A549 (cell line): Measurements from ENCODE around the gene AFAP1. TPM values are rescaled to one million over a fixed set of nuclear protein-coding genes. Genes with fewer than 3 reads are reported as not detected.

Source experiments
- ATAC-seq, 2 experiments: fragments of 200-7000 bp in 1 of 2; fragments of >200 bp in 1 of 2; cut with Nextera tagmentation in 1 of 2; cut with Tn5 transposase in 1 of 2; 3 replicates each; pipeline versions ENCODE4 v1.8.0 to v1.9.1; 2018 to 2020; ENCODE audit warnings: mild to moderate bottlenecking in 1 of 2, moderate library complexity in 1 of 2
- CTCF ChIA-PET: fragments of 300-600 bp; sonication (Branson Sonifier 250); formaldehyde crosslinking; extraction: SDS; loops from one replicate; lab custom pipeline; 2021; ENCODE audit warnings: antibody characterized with exemption, inconsistent platforms; lab: Yijun Ruan, JAX
- POLR2A ChIA-PET: fragments of 350-600 bp; formaldehyde crosslinking; extraction: SDS; loops from one replicate; lab custom pipeline; 2021; ENCODE audit warnings: antibody characterized with exemption, inconsistent platforms; lab: Yijun Ruan, JAX
- DNase-seq, 2 experiments: peaks; one replicate each; pipeline versions ENCODE4 v3.0.0 to v3.0.0-alpha.2; 2011 to 2016; ENCODE audit warnings: low read depth in 1 of 2, low spot score in 1 of 2
- FAIRE-seq: peaks from 2 replicates; lab custom pipeline; 2011; peaks lifted over from hg19 to GRCh38; lab: Jason Lieb, UNC
- H3K27ac ChIP-seq, 2 experiments: fragments of >200 bp; sonication (Bioruptor Twin); formaldehyde crosslinking; 3 replicates each; pipeline ENCODE4 v1.5.1; 2016 to 2017
- H3K4me1 ChIP-seq: fragments of >200 bp; sonication (Bioruptor Twin); formaldehyde crosslinking; 3 replicates; pipeline ENCODE4 v1.6.1; 2016
- H3K4me2 ChIP-seq: fragments of >200 bp; sonication (Bioruptor Twin); formaldehyde crosslinking; 3 replicates; pipeline ENCODE4 v1.6.1; 2016
- H3K4me3 ChIP-seq: fragments of >200 bp; sonication (Bioruptor Twin); formaldehyde crosslinking; 3 replicates; pipeline ENCODE4 v1.5.1; 2016
- H3K9me3 ChIP-seq: fragments of >200 bp; sonication (Bioruptor Twin); formaldehyde crosslinking; 3 replicates; pipeline ENCODE4 v1.6.1; 2016
- CBX2 ChIP-seq: fragments of 200-600 bp; sonication (generic); IDR thresholded peaks from 2 replicates; pipeline ENCODE4 v1.6.1; 2016; ENCODE audit warnings: low read depth, mild to moderate bottlenecking, borderline replicate concordance
- CEBPB ChIP-seq, 2 experiments: fragments of >200 bp in 1 of 2; sonication (Bioruptor Twin) in 1 of 2; formaldehyde crosslinking in 1 of 2; IDR thresholded peaks; 2 replicates each; pipeline ENCODE4 v1.6.1; 2012 to 2016
- CHD2 ChIP-seq: fragments of 150-350 bp; IDR thresholded peaks from 2 replicates; pipeline ENCODE4 v1.6.1; 2014; ENCODE audit warnings: low read length; ENCODE audit not compliant: partially characterized antibody
- E2F6 ChIP-seq: IDR thresholded peaks from 2 replicates; pipeline ENCODE4 v1.6.1; 2012; ENCODE audit warnings: low read depth, borderline replicate concordance
- FOSB ChIP-seq: fragments of 250-450 bp; sonication (Bioruptor Pico); IDR thresholded peaks from 2 replicates; pipeline ENCODE4 v1.5.0; 2020; ENCODE audit warnings: mild to moderate bottlenecking, moderate library complexity
- FOXS1 ChIP-seq: fragments of 250-450 bp; sonication (Bioruptor Pico); IDR thresholded peaks from 2 replicates; pipeline ENCODE4 v1.5.0; 2020; ENCODE audit warnings: mild to moderate bottlenecking, moderate library complexity
- HMGXB4 ChIP-seq: fragments of 250-450 bp; sonication (Bioruptor Pico); IDR thresholded peaks from 2 replicates; pipeline ENCODE4 v1.5.0; 2021; ENCODE audit warnings: mild to moderate bottlenecking, moderate library complexity, borderline replicate concordance
- HOXA7 ChIP-seq: fragments of 250-450 bp; sonication (Bioruptor Pico); IDR thresholded peaks from 2 replicates; pipeline ENCODE4 v1.5.0; 2020; ENCODE audit warnings: mild to moderate bottlenecking, moderate library complexity
- JUN ChIP-seq, 2 experiments: fragments of >200 bp; sonication (Bioruptor Twin); formaldehyde crosslinking; IDR thresholded peaks; 2 replicates in 1 of 2; 3 replicates in 1 of 2; pipeline ENCODE4 v1.6.1; 2016 to 2017
- JUNB ChIP-seq: fragments of >200 bp; sonication (Bioruptor Twin); formaldehyde crosslinking; IDR thresholded peaks from 2 replicates; pipeline ENCODE4 v1.6.1; 2016
- KDM5A ChIP-seq: fragments of 200-600 bp; sonication (generic); IDR thresholded peaks from 2 replicates; pipeline ENCODE4 v1.6.1; 2016; ENCODE audit warnings: antibody characterized with exemption, mild to moderate bottlenecking
- MAFK ChIP-seq: fragments of 450-650 bp; IDR thresholded peaks from 2 replicates; pipeline ENCODE4 v1.6.1; 2014; ENCODE audit not compliant: partially characterized antibody
- MAZ ChIP-seq: fragments of 150-350 bp; IDR thresholded peaks from 2 replicates; pipeline ENCODE4 v1.6.1; 2014; ENCODE audit warnings: antibody characterized with exemption, low read depth, low read length, borderline replicate concordance
- NFE2L2 ChIP-seq: fragments of 150-350 bp; conservative IDR thresholded peaks from 2 replicates; pipeline ENCODE4 v1.6.1; 2014; ENCODE audit warnings: low read length
- RAD21 ChIP-seq, 2 experiments: fragments of >200 bp in 1 of 2; sonication (Bioruptor Twin) in 1 of 2; formaldehyde crosslinking in 1 of 2; IDR thresholded peaks in 1 of 2; conservative IDR thresholded peaks in 1 of 2; 2 replicates in 1 of 2; 3 replicates in 1 of 2; pipeline ENCODE4 v1.6.1; 2012 to 2018; ENCODE audit warnings: inconsistent platforms in 1 of 2
- RFX5 ChIP-seq: fragments of 450-650 bp; IDR thresholded peaks from 2 replicates; pipeline ENCODE4 v1.7.1; 2014; ENCODE audit warnings: antibody characterized with exemption, mild to moderate bottlenecking, moderate library complexity
- SMC3 ChIP-seq: fragments of >200 bp; sonication (Bioruptor Twin); formaldehyde crosslinking; IDR thresholded peaks from 3 replicates; pipeline ENCODE4 v1.6.1; 2018; ENCODE audit warnings: inconsistent platforms
- ZC3H11A ChIP-seq: fragments of 450-650 bp; IDR thresholded peaks from 2 replicates; pipeline ENCODE4 v1.6.1; 2014; ENCODE audit warnings: antibody characterized with exemption, mild to moderate bottlenecking
- ZFP36 ChIP-seq: fragments of 450-650 bp; IDR thresholded peaks from 2 replicates; pipeline ENCODE4 v1.6.1; 2014; ENCODE audit warnings: borderline replicate concordance; ENCODE audit not compliant: partially characterized antibody
- WGBS: methylation state at CpG from one replicate; pipeline ENCODE4 v1.1.6; 2017; ENCODE audit errors: missing lambda C conversion rate; 5-methylcytosine and 5-hydroxymethylcytosine counted together
- polyA plus RNA-seq, 4 experiments: library from polyadenylated mRNA; depleted of rRNA in 3 of 4; stranded (reverse); fragments of >200 nt; fragmentation: RNase III in 1 of 4; extraction: RNeasy Plus Mini Kit Qiagen cat#74134 plus additional on column Dnase treatment in 1 of 4; gene quantifications; 2 replicates in 3 of 4; 3 replicates in 1 of 4; pipeline ENCODE4 v1.2.3, GENCODE V29; 2011 to 2017

Gene AFAP1
- polyA plus RNA-seq, 2 of the 4 experiments (the other 2 are of a cell fraction), result 25.4 to 29.6 TPM

GRCh38 chr4:7906171-7906701 lies 33.4 kb downstream of the AFAP1 start:
- POLR2A ChIA-PET, result no interaction called here
- peaks cover 93% of the 10 kb centered on the region for H3K4me1 ChIP-seq
- FAIRE-seq, result no peak
- peak in 1 of 2 experiments; percentile 8; a peak in 1 of 6 replicates for ATAC-seq
- 32% methylated on average over 10 of the region's 10 CpGs for WGBS
- H3K4me3 ChIP-seq, result no peak overlapping the region
- H3K4me2 ChIP-seq, result peak overlapping the region; percentile 66
- no peak for DNase-seq
- H3K9me3 ChIP-seq, result no peaks in the 10 kb centered on the region
- H3K27ac ChIP-seq, result peak overlapping the region; percentile 58 to 82
- CTCF ChIA-PET, result interaction anchor here (1.2 to 1.4 kb wide), 2 partner anchors 14 to 23 kb away, joined by 3 to 5 read pairs; no protein-coding TSS in a partner anchor
- TF ChIP-seq JUNB (no peak), RAD21 (conservative IDR thresholded peaks at IDR 0.05 in 1 of 2, IDR thresholded peaks at IDR 0.05 in 1 of 2) (no peak), JUN (IDR thresholded peaks at IDR 0.05) (no peak), SMC3 (no peak), NFE2L2 (no peak), MAZ (no peak), CHD2 (no peak), FOXS1 (CRISPR knock-in tag) (no peak), HMGXB4 (CRISPR knock-in tag) (no peak), FOSB (CRISPR knock-in tag) (no peak), ZFP36 (no peak), E2F6 (no peak), HOXA7 (CRISPR knock-in tag) (no peak), ZC3H11A (no peak)

GRCh38 chr4:7904952-7905915 lies 34.4 kb downstream of the AFAP1 start:
- TF ChIP-seq RFX5 (no peak), JUN (IDR thresholded peaks at IDR 0.05) (no peak), CEBPB (IDR thresholded peaks at IDR 0.05) (peak; percentile 45 to 78; a peak in 3 of 4 replicates), SMC3 (no peak), MAFK (peak; percentile 74), CBX2 (no peak), KDM5A (no peak), MAZ (no peak)
- CTCF ChIA-PET, result interaction anchor here (1.1 to 1.5 kb wide), 3 partner anchors 10 to 82 kb away, joined by 3 to 5 read pairs (median 4); no protein-coding TSS in a partner anchor
- no peak for FAIRE-seq

More at GRCh38 chr4:7904952-7905915, 34.4 kb downstream of the AFAP1 start:
- no peaks in the 10 kb centered on the region for H3K9me3 ChIP-seq
- ATAC-seq (peak; percentile 65 to 82), DNase-seq (peak in 1 of 2 experiments; percentile 36)
- POLR2A ChIA-PET, result no interaction called here
- peak overlapping the region; percentile 58 to 82 for H3K27ac ChIP-seq
- H3K4me2 ChIP-seq, result peak overlapping the region; percentile 66
- peaks cover 91% of the 10 kb centered on the region for H3K4me1 ChIP-seq
- no peak overlapping the region for H3K4me3 ChIP-seq
- WGBS, result 41% methylated on average over 9 of the region's 10 CpGs
